ENCODE data around the gene FOCAD.
"Not testable (repeated sequence)": the region's sequence is repeated elsewhere in the genome, so short reads cannot be mapped to it uniquely, and the experiment has no call there.

The FOCAD gene

GRCh38 chr9:20973246-20973947 is 289.3 kb downstream of the FOCAD start:
- DNase-seq (ENCODE audit: low read depth in 2 of 2), result not testable (repeated sequence)

- DNase-seq (ENCODE audit: low read depth in 2 of 2), result not testable (repeated sequence)
Observed at GRCh38 chr9:20974191-20974938, 290.3 kb downstream of the FOCAD start.

- no peak for DNase-seq (ENCODE audit: low read depth in 2 of 2)
Observed at GRCh38 chr9:20978249-20978648, 294.2 kb downstream of the FOCAD start.

GRCh38 chr9:20980832-20981455 is 296.9 kb downstream of the FOCAD start:
- DNase-seq (ENCODE audit: low read depth in 2 of 2), result no peak

- no peak for DNase-seq (ENCODE audit: low read depth in 2 of 2)
Observed at GRCh38 chr9:20981486-20981885, 297.4 kb downstream of the FOCAD start.

GRCh38 chr9:20984506-20984905 is 300.4 kb downstream of the FOCAD start:
- DNase-seq (ENCODE audit: low read depth in 2 of 2), result no peak

DNA sequence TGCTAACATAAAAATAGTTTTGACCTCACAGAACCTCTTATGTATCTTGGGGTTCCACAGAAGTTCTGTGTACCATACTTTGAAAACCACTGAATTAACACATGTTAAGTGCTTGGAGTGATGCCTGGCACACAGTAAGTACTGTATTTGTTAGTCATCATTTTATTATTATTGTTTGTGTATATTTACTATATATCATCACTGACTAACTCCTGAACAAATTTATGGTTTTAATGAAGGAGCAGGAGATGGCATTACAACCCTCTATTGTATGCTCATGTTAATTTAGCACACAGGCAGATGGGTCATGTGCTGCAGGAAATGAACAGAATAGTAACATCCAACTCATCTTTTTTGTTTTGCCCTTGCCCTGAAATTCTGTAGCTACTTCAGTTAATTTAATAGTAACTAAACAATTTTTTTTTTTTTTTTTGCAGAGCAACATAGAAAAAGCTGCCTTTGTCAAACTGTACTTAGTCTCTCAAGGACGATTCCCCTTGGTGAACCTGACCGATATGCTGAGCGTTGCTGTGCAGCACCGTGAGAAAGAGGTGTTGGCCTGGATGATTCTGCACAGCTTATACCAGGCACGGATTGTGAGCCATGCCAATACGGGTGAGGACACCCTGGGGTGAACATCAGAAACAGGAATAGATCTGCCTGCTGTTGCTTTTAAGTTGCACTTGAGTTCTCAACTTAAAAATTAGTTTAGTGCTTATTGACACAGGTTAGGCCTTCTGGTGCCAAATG is 302.0 kb downstream of the FOCAD start:
- DNase-seq (ENCODE audit: low read depth in 2 of 2), result no peak

GRCh38 chr9:20987521-20987920 is 303.5 kb downstream of the FOCAD start:
- no peak for DNase-seq (ENCODE audit: low read depth in 2 of 2)

GRCh38 chr9:20988061-20988460 is 304.0 kb downstream of the FOCAD start:
- DNase-seq (ENCODE audit: low read depth in 2 of 2), result no peak

DNA sequence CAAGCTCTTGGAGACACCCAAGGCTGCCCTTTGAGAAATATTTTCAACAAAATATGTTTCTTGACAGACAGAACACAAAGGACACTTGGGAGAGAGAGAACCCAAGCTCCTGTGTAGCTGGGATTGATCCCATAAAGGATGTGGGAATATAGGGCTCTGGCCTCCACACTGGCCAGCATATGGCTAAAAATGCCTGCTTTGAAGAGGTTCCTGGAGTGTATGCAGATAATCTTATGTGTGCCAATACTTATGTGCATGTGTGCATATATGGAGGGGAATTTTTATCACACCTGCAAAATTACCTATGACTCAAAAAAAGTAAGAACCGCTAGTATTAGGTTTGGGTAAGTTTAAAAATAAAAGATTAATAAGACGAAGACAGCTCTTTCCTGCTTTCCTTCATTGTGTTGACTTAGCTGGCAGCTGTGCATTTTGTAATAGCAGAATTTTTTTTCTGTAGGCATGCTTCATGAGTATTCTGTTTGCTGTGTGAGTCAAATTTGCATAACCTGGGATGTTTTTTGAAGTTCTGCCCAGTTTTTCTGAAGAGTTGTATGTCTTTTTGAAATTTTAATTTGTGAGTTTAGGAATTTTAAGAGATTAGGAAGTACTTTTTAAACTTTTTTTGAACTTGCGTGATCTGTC is 304.7 kb downstream of the FOCAD start:
- no peak for DNase-seq (ENCODE audit: low read depth in 2 of 2)

GRCh38 chr9:20989923-20990341 is 305.9 kb downstream of the FOCAD start:
- DNase-seq (ENCODE audit: low read depth in 2 of 2), result no peak

DNA sequence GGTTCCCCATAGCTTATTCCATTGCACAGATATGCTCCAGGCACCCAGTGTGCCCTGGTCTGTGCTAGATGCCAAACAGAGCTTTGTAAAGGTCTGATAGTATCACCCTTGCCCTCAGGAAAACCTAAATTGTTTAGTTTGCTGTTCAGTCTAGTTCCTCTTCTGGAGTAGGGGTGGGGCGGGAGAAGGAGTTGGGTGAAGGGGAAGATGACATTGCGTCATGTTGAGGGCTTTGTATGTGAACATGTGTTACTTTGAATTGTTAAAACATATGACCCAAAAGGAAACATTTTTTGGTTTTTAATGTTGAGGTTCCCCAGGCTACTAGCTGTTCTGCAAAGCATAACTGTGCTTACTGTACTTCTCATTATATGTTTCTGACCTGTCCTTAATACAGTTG is 306.8 kb downstream of the FOCAD start:
- no peak for DNase-seq (ENCODE audit: low read depth in 2 of 2)

DNA sequence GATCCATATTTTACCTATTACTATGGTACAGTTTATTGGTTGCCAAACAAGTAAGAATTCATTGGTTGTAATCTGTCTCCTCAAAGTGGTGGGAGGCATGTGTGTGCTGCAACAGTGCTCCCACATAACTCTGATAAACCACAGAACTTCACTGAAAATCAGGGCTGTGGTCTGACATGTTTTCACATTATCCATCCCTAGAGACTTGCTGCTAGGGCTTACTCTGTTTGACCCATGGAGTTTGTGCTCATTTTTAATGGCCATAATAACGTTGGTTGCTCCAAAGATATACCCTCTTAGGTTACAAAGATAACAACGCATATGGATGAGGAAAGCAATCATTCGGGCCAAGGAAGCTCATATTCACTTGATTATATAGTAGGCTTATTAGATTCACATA is 310.4 kb downstream of the FOCAD start:
- DNase-seq (ENCODE audit: low read depth in 2 of 2), result no peak

DNA sequence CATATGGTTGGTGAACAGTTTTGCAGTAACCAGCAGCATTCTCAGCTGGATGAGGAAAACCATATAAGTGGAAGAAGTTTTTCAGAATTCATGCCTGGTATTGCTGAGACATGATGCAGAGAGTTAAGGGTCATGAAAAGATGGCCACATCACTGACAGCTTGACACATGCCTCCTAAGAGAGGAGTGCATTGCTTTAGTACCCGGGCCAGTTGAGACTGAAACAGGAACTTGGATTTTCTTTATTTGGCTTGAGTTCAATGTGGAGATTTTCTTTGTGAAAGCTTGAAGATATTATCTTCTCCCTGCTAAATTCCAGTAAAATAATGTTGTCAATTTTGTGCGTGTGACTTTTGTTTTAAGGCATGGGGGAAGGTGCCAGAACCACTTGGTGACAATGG is 311.6 kb downstream of the FOCAD start:
- no peak for DNase-seq (ENCODE audit: low read depth in 2 of 2)

GRCh38 chr9:20996809-20997208 is 312.8 kb downstream of the FOCAD start:
- DNase-seq (ENCODE audit: low read depth in 2 of 2), result no peak

GRCh38 chr9:20997503-20998076 is 313.5 kb downstream of the FOCAD start:
- no peak for DNase-seq (ENCODE audit: low read depth in 2 of 2)

GRCh38 chr9:21001581-21001980 is 317.5 kb downstream of the FOCAD start:
- DNase-seq (ENCODE audit: low read depth in 2 of 2), result no peak

- no peak for DNase-seq (ENCODE audit: low read depth in 2 of 2)
Observed at GRCh38 chr9:21002040-21002439, 318.0 kb downstream of the FOCAD start.

- no peak for DNase-seq (ENCODE audit: low read depth in 2 of 2)
Observed at GRCh38 chr9:21015129-21015815, 331.2 kb downstream of the FOCAD start.

- no peak for DNase-seq (ENCODE audit: low read depth in 2 of 2)
Observed at GRCh38 chr9:21015995-21016394, 331.9 kb downstream of the FOCAD start.
